ENCODE data around the gene ZFAND2B.

The ZFAND2B gene

DNA sequence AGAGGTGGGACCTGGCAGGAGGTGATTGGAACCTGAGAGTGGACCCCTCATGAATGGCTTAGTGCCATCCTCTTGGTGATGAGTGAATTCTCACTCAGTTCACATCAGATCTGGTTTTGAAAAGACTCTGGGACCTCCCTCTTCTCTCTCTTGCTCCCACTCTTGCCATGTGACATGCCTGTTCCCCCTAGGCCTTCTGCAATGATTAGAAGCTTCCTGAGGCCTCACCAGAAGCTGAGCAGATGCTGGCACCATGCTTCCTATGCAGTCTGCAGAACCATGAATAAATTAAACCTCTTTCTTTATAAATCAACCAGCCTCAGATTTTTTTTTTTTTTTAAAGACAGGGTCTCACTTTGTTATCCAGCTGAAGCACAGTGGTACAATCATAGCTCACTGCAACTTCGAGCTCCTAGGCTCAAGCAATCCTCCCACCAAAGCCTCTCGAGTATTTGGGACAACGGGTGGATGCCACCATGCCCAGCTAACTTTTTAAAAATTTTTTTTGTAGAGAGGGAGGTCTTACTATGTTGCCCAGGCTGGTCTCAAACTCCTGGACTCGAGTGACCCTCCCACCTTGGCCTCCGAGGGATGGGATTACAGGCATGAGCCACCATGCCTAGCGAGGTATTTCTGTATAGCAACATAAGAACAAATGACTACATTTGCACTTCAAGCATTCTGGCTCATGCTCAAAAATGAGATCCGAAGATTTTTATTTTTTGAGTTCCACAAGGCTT lies 2.0 kb upstream of the ZFAND2B start:
- DNase-seq = no peak

DNA sequence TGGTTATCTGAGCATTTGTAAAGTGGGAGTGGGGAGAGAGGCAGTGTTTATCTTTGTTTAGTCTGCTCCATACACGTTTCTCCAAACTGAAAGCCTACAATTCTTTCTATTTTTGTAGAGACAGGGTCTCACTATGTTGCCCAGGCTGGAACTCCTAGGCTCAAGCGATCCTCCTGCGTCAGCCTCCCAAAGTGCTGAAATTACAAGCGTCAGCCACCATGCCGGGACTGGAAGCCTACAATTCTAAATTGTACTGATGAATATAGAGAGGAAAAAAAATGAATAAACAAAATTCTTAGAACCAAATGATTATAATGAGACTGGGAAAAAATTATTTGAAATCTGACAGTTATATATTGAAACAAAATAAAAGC lies 1.4 kb upstream of the ZFAND2B start:
- no peak for DNase-seq

DNA sequence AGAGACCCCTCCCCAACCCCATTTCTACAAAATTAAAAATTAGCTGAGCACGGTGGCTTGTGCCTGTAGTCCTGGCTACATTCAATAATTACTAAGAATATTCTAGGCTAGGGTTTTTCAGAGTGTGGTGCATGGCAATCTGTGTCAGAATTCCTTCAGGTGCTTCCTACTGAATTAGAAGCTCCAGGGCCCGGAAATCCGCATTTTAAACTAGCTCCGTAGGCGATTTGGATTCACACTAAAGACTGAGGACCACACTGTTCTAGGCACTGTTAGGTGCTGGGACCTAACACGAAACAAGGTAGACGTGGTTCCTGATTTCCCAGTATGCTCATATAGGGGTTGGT lies 628 bp upstream of the ZFAND2B start:
- DNase-seq = no peak

DNA sequence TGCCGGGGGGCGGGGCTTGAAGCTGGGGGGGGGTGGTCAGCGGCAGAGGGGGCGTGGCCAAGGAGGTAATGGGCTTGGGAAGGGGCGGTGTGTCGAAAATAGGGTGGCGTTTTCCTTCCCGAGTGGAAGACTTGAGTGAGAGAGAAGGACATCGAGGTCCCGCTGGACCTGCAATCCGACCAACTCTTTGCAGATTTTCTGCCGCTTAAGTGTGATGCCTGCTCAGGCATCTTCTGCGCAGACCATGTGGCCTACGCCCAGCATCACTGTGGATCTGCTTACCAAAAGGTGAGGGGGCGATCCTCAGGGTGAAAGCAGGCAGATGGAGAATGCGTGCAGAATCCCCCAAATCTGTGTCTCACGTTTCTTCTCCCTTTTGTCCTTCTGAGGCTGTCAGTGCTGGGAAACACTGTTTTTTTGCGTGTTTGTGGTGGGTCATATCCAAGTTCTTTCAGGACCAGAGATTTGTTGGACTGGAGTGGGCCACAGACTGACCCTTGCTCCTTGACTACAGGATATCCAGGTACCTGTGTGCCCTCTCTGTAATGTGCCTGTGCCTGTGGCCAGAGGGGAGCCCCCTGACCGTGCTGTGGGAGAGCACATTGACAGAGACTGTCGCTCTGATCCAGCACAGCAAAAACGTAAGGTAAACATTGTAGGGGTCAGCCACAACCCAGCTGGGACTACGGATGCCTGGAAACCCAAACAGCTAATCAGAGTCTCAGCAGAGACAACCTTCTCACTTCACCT lies 727 bp downstream of the ZFAND2B start:
- DNase-seq = no peak

DNA sequence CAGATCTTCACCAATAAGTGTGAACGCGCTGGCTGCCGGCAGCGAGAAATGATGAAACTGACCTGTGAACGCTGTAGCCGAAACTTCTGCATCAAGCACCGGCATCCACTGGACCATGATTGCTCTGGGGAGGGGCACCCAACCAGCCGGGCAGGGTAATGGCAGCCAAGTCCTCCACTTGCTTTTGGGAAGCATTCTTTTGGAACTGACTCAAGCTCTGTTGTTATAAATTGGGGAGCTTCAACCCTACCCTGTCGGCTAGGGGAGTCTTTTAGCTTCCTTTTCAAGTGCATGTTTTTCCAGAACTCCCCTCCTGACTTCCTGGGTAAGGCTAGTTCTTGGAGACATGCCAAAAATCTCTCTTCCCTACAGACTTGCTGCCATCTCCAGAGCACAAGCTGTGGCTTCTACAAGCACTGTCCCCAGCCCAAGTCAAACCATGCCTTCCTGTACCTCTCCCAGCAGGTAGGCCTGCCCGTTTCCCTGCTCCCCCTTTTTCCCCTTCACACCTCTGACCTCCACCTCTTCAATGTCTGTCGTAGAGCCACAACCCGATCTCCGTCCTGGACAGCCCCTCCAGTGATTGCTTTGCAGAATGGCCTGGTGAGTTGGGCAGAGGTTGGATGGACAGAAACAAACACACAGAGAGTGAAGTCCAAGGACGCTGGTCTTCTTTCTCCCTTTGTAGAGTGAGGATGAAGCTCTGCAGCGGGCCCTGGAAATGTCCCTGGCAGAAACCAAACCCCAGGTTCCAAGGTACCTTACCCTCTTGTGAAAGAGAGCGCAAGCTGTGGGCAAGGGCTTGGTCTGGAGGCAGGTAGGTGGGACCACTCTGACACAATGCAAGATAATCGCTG lies 1.5 kb downstream of the ZFAND2B start:
- no peak for DNase-seq

DNA sequence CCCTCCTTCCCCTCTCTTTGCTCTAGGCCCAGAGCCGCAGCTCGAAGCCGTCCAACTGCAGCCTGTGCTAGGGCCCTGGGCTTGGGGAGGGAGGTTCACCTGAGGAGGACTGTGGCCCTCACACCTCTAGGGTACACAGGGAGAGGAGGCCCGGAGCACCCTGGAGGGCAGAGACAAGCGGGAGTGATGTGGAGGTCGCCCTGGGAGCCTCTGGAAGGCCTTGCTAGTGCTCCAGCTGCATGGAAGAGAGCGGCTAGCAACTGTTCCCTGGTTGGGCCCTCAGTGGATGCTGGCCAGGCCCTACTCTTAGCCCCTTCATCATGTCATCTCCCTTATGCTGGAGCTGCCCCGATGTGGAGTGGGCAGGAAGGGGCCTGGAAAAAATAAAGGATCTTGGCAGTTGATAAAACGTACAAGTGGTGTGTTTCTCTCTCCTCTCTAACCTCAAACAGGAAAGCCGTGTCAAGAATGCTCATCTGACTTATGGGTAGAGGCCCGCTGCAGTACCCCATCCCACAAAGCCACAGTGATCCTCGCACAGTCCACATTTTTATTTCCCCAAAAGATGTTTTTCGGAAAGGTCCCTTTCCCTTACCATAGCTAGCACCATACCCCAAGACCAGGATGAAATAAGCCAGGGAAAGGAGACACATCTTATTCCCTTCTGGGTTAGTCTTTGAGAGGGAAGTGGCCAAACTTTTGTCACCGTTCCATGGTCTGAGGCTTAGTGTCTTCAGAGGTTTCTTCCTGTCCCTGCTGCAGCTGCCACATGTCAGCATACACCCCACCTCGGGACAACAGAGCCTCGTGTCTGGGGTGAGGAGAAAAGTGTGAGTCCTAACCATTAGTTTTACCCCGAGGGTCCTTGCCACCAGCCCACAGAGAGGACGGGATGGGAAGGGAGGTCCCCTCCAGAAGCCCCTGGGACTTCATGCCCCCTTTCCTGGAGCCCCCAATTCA lies 2.9 kb downstream of the ZFAND2B start:
- DNase-seq = no peak

DNA sequence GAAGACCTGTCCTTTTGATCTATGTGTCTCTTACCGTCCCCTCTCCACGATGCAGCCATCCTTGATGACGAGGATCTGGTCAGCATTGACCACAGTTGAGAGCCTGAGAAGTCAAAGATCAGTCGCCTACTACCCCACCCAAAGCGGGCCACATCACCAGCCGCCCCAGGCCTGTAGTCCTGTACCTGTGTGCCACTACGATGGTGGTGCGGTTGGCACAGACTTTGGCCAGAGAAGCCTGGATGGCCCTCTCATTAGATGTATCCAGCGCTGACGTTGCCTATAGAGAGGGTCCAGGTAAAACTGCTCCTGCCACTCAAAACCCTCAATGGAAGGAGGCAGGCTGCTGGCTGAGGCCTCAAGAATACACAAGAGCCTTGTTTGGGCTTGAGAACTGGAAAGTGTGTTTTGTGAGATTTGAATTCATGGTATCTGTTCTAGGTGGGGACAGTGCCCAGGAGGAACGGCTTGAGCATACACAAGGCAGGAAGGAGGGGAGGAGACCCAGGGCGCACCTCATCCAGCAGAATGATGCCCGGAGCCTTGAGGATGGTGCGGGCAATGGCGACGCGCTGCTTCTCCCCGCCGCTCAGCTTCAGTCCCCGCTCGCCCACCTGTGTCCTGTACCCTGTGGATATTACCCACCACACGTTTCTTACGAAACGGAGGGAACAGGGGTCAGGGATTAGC lies 3.8 kb downstream of the ZFAND2B start:
- DNase-seq = no peak

DNA sequence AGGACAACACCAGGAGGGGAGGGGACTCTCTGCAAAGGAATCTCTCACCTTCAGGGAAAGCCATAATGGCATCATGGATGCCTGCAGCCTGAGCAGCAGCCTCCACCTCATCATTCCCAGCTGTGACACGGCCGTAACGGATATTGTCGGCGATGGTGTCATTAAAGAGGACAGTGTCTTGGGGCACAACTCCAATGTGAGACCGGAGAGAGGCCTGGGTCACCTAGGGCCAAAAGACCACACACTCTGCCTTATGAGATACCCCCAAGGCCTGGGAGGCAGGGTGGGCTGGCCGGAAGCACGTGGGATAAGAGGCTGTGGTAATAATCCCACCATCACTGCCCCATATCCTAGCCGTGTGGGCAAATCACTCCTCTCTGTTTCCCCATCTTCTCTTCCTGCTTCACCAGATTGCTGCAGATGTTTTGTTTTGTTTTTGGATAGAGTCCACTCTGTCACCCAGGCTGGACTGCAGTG lies 4.3 kb downstream of the ZFAND2B start:
- DNase-seq = no peak

DNA sequence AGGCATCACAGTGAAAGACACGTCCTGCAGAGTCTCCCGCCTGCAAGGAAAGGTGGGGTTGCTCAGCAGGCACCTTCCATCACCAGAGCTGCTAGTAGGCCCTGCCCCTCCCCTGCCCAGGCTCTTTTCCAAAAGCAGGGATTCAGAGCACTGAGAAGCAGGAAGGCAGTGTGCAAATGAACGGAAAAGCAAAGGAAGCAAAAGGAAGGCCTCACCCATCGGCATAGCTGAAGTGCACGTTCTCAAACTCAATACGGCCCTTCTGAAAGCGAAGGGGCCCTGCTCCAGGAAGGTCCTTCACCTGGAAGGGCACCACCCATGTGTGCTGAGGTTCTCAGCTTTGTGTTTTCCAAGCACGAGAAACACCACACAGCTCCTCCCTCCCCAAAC lies 6.4 kb downstream of the ZFAND2B start:
- no peak for DNase-seq

DNA sequence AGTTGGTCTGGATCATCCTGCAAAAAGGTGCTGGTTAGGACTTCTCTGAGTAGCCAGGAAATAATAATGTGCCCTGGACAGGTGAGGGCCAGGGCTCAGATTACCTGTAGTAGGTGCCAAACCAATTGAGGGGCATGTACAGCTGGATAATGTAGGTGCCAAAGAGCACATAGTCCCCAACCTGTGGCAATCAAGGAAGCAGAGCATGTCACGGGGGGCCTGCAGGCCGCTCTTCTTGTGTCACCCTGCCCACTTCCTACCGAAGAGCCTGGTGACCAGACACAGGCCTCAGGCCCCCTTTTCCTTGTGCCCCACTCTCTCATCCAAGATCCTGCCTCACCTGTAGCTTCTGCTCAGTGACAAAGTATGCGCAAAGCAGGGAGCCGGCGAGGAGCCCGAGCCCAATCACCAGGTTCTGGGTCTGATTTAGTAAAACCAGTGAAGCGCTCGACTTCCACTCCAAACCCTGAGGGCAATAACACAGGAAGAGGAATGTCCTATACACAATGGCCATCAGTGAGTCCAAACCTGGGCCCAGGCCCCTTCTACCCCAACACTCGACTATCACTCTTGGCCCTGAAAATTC lies 7.0 kb downstream of the ZFAND2B start:
- DNase-seq = no peak

DNA sequence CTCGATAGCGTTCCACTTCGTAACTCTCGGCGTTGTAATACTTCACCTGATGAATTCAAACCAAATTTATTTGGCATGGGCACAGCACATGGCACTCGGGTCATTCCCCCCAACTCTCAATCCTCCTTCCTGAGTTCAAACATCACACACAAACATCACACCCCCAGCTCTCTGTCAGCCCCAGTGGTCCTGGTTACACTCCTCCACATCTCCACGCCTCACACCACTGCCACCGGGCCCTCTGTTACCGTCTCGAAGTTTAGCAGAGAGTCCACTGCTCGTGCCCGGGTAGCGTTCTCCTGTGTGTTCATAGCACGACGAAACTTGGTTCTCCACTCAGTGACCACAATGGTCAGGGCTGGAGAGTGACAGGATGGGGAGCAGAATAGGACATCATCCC lies 7.6 kb downstream of the ZFAND2B start:
- DNase-seq = no peak

DNA sequence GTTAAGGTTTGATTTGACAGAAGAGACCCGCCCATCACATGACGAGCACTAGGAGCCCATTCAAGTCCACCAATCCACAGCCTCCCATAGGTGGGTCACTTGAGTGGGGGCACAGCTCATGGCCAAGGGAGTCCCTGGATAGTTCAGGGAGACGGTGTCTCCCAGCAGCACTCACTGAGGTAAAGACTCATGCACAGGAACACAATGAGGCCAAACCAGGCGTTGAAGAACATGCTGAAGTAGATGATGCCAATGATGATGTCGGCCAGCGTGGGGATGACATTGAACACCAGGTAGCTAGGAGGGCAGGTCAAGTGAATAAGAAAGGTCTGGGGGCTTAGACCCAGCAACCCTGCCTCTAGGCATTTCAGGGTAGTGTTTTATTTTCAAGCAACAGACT lies 8.2 kb downstream of the ZFAND2B start:
- no peak for DNase-seq

DNA sequence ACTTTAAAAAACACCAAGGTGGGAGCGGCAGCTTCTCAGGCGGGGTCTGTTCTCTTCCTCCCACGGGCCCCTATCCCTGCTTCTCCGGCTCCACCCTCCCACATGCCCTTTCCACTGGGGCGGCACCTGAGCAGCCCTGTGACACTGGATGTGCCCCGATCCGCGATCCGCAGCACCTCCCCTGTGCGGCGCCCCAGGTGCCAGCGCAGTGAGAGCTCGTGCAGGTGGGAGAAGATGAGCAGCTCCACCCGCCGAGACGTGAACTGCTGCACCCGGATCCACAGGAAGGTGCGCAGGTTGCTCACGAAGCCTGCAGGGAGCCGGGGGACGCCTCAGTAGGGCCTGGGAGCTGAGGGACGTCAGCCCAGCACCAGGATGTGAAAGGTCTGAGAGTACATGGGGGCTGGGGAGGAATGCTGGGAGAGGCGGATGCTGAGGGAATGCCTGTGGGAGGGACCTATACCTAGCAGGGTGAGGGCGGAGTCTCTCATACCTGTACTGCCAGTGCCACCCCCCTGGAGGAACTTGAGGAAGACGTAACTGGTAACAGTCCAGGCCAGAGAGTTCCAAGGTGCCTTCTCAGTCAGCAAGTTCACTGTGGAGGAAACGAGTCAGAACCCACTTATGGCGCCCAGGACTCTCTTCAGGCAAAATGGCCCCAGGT lies 9.4 kb downstream of the ZFAND2B start:
- no peak for DNase-seq

DNA sequence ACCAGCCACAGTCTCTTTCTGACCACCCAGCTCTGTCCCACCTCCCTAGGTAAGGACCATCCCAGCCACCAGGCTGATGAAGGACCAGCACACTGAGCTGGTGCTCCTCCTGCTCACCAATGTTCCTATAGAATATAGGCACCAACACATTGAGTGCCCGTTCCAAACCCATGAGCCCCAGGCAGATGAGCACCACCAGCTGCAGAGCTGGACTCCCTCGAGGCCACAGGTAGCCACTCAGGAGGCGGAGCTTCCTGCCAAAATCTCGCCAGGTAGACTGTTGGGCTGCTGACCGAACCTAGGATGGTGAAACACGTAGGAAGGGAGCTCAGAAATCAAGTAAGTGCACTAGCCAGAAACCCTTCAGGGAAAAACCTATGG lies 9.9 kb downstream of the ZFAND2B start:
- no peak for DNase-seq

DNA sequence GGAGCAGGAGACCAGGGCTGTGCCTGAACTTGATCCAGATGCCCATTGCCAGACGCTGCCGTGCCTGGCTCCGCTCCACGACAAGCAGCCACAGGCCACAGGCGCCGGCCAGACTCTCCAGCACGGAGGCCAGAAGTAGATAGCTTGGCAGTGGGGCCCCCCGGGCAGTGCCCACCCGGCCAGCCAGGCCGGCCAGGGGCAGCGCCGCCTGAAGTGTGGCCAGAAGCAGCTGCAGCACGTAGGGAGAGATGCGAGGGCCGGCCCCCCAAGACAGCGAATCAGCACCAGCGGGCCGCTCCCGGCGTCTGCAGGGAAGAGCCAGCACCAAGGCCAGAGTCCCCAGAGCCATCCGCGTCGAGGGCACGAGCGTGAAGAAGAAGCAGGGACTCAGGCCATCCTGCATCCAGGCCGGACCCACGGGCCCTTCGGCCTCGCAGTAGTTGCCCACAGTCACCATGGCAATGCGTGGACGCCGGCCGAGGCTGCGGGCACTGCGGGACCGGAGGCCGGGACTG lies 11.7 kb downstream of the ZFAND2B start:
- DNase-seq = no peak

DNA sequence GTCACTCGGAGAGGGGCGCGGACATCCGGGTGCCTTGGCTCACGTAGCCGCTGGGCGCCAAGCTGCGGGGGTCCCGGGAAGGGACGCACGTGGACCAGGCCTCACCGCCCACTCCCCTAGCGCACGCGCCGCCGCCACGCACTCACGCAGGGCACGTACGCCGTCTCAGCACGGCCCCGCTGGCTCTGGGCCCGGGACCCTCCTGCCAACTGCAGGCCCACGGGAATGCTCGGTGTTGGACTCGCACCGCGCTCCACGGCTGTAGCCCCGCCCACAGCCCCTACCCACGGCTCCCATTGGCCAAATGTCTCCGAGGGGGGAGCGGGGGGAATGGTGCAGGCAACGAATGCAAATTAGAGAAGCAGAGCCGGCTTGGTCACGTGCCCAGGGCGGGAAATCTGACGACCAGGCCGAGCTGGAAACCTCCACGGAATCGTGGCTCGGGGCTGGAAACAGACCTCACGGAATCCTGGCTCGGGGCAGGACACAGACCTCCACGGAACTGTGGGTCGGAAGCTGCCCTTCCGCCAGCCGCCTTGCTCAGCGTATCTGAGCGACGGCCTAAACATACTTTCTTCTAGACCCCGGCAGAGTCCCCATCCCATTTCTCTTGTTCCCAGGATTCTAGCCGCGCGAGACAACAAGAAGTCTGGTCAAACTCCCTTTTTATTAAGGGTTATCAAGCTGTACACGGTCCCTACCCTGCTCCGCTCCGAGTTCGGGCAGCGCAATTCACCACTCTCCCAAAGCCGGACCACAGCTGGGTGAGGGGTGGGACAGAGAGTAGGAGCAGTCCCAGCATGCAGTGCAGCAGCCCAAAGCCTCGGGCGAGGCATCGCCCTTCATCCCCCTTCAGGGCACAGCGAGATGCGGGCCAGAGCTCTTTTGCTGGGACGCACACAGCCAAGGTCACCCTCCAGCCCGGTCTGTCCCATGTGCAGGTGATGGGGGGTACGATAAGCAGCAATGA lies 12.4 kb downstream of the ZFAND2B start, which contains the start of gene ABCB6:
Gene ABCB6, minus strand, starts transcription at position 227 of the 970 bp plus-strand sequence. CDS start 285 bp downstream, outside the sequence.
- peak; percentile 91 for DNase-seq

DNA sequence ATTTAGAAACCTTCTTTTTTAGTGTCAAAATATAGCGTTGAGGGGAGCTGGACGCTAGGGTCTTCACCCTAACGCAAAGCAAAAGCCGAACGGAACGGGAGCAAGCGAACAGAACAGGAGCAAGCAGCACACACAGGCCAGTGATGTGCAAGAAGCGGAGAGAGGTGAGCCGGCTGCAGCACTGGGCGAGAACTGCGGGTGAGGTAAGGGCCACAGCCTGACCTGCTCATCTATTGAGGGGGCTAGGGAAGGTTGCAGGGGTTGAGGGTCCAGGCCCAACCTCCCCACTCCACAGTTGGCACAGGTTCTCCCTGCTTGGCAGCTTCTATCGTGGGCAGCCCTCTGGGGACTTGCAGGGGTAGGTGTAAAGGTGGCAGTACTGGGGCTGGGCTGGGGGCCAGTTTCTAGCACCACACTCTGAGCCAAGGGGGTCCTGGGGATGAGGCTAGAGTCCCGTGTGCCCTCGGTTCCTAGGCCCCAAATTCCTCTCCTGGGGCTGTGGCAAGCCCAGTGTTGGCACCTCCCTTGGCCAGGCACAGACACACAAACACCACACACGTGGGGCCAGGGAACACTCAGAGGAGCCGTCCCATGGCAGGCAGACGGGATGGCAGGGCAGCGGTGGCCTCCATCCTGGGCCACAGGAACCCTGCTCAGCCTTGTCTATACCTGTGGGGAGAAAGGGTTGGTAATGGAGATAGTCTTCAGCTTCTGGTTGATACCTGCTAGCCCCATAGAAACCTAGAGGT lies 13.4 kb downstream of the ZFAND2B start:
- no peak for DNase-seq

DNA sequence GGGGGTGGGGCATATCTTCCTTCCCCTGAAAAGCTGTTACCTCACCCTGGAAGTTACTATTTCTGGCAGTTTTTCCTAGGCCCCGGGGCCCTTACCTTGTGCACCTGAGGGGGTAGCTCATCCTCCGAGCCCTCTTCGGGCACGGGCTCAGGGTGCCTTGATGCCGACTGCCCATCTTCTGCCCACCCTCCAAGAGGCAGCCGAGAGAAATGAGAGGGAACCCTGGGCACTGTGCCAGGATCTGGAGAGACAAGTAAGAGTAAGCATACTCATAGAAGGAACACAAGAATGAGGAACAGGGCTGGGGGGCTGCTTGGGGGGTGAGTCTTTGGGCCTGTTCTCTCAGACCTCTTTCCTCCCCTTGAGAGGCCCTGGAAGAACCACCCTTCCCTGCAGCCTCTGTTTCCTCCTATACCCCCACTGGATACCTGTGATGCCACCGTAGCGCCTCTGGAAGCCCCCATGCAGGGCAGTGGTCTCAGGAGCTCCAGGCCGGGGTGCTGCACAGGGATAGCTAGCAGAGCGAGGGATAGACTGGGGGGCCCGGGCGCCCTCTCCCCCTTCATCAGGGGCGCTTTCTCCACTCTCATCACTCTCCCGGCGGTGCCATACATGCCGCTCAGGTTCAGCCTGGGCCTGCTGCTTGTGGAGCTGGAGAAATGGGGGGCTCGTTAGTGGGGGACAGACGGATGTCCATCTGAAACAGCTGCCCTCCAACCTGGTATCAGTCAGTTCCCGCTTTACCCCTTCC lies 14.2 kb downstream of the ZFAND2B start:
- no peak for DNase-seq
